Prostate gland (tissue), 2 donors: ENCODE data around the gene ISCU.

ENCODE experiments used
- POLR2A ChIP-seq: fragments of 450-650 bp; IDR thresholded peaks from one replicate; pipeline ENCODE4 v1.6.1; 2016; ENCODE audit warnings: antibody characterized with exemption, mild to moderate bottlenecking
- POLR2AphosphoS5 ChIP-seq: sonication (generic); formaldehyde crosslinking; IDR thresholded peaks from one replicate; pipeline ENCODE4 v1.6.1; 2017; ENCODE audit warnings: antibody characterized with exemption
- TF ChIP-seq, protein P1 (sequence below), 4 experiments: fragments of 200-600 bp in 2 of 4; fragments of 450-650 bp in 2 of 4; sonication (generic) in 2 of 4; IDR thresholded peaks; 1 replicate in 3 of 4; 2 replicates in 1 of 4; pipeline ENCODE4 v1.5.1; 2016 to 2019; ENCODE audit warnings: antibody characterized with exemption in 4 of 4, mild to moderate bottlenecking in 2 of 4, moderate library complexity in 2 of 4

DNA sequence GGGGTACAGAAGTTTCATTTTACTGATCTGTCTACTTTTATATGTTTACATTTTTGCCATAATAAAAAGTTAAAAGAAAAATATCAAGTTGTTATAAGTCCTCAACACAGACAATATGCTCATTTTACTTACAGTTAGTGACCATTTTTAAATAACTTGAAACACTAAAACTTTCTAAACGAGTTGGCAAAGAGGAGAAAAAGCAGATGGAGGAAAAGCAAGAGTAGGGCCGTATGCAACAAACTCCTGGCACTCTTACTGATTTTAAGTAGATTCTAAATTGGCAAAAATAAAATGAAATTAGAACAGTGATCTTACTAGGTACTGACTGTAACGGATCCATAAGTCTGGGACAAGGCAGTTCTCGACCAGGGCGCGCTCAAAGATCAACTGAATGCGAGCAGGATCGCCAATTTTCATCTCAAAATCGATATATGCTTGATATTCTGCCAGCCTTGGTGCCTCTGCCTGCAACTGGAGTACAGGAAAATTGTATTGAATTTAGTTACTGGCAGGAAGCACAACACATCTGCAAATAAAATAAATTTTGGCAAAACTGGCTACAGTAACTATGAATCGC, 23.7 kb upstream of the ISCU start:
- TF ChIP-seq, protein P1, sequence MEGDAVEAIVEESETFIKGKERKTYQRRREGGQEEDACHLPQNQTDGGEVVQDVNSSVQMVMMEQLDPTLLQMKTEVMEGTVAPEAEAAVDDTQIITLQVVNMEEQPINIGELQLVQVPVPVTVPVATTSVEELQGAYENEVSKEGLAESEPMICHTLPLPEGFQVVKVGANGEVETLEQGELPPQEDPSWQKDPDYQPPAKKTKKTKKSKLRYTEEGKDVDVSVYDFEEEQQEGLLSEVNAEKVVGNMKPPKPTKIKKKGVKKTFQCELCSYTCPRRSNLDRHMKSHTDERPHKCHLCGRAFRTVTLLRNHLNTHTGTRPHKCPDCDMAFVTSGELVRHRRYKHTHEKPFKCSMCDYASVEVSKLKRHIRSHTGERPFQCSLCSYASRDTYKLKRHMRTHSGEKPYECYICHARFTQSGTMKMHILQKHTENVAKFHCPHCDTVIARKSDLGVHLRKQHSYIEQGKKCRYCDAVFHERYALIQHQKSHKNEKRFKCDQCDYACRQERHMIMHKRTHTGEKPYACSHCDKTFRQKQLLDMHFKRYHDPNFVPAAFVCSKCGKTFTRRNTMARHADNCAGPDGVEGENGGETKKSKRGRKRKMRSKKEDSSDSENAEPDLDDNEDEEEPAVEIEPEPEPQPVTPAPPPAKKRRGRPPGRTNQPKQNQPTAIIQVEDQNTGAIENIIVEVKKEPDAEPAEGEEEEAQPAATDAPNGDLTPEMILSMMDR (IDR thresholded peaks at IDR 0.05): no peak
- TF ChIP-seq POLR2A: no peak
- TF ChIP-seq POLR2AphosphoS5: no peak
